ENCODE data around the gene F13B.

DNA sequence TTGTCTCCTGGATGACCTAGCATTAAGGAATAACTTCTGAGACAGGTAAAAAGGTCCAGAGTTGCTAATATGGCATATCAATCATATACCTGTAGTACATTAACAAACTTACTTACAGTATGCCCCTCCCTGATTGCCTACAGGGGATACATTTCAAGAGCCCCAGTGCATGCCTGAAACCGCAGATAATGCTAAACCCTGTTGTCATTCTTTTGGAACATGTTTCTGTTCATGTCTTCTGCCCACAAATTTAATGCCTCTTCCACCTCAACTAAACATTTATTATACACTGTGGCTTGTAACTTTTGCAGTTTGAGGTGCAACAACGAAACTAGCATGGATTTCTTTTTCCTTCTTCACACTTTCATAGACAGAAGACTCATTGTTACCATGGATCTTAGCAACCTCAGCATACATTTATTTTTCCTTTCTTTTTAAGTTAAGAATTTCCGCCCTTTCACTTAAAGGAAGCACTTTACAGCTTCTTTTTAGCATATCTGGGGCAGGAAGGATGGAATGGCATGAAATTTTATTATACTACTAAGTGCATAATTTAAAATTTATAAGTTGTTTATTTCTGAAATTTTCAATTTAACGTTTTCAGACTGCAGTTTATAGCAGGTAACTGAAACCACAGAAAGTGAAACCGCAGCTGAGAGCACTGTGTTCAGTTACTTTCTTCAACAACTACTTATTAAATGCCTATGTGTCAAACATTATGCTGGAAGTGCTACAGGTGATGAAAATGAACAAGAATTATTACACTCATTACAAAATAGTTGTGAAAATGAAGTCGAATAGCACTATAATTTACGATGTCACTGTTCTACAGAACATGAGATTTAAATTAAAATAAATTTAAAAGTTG is 25.3 kb downstream of the F13B start:
- TF ChIP-seq POLR2A (IDR thresholded peaks at IDR 0.05) (no peak), POLR2AphosphoS5 (IDR thresholded peaks at IDR 0.05) (no peak)
- TF ChIP-seq, protein P1, sequence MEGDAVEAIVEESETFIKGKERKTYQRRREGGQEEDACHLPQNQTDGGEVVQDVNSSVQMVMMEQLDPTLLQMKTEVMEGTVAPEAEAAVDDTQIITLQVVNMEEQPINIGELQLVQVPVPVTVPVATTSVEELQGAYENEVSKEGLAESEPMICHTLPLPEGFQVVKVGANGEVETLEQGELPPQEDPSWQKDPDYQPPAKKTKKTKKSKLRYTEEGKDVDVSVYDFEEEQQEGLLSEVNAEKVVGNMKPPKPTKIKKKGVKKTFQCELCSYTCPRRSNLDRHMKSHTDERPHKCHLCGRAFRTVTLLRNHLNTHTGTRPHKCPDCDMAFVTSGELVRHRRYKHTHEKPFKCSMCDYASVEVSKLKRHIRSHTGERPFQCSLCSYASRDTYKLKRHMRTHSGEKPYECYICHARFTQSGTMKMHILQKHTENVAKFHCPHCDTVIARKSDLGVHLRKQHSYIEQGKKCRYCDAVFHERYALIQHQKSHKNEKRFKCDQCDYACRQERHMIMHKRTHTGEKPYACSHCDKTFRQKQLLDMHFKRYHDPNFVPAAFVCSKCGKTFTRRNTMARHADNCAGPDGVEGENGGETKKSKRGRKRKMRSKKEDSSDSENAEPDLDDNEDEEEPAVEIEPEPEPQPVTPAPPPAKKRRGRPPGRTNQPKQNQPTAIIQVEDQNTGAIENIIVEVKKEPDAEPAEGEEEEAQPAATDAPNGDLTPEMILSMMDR (IDR thresholded peaks at IDR 0.05): no peak
